Sigmoid colon (tissue), 4 donors: Measurements from ENCODE around the gene TSC22D4.

Experiments used
- EP300 ChIP-seq, 4 donors: sonication (generic); formaldehyde crosslinking; IDR thresholded peaks; one replicate each; pipeline ENCODE4 v1.6.1; 2017; ENCODE audit warnings: antibody characterized with exemption in 4 of 4
- TF ChIP-seq, protein P1 (sequence below), 4 experiments: fragments of 450-650 bp in 3 of 4; fragments of 200-600 bp in 1 of 4; IDR thresholded peaks; one replicate each; pipeline ENCODE4 v1.5.1; 2016 to 2019; ENCODE audit warnings: antibody characterized with exemption in 4 of 4, mild to moderate bottlenecking in 3 of 4, moderate library complexity in 2 of 4

DNA sequence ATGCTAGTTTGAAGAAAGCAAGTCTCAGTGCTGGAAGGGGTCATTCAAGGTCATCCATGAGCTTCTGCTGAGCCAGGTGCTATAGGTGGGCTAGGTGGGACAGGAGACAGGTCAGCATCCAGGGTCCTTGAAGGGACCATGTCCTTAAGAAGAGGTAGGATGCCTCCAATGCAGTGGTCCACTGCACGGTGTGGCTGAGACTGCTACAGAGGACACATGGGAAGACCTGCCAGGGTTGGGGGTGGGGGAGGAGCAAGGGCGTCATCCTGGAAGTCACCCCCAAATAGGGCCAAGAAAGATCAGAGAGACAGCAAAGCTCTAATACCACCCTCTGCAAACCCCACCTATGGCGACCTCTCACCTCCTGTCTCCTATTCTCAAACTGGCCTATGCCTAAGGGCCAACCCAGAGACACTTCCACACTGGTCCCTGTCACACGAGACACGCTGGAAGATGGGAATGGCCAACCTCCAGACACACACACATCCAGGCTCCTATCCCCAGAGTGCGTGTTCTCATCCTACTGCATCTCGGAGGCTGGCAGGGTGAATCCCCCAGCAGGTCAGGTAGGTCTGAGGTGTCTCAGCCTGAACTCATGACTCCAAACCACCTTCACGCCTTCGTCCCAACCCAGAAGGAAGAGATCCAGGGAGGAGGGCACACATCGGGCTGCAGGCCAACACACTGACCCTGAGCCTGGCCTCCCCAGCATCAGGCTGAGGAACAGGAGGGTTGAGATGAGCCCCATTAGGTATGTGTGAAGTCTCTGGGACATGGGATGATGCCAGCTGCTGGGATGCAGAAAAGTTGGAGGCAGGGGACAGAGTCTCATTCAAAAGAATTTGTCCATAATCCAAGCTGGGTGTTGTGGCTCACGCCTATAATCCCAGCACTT is 37.1 kb downstream of the TSC22D4 start:
- TF ChIP-seq, protein P1, sequence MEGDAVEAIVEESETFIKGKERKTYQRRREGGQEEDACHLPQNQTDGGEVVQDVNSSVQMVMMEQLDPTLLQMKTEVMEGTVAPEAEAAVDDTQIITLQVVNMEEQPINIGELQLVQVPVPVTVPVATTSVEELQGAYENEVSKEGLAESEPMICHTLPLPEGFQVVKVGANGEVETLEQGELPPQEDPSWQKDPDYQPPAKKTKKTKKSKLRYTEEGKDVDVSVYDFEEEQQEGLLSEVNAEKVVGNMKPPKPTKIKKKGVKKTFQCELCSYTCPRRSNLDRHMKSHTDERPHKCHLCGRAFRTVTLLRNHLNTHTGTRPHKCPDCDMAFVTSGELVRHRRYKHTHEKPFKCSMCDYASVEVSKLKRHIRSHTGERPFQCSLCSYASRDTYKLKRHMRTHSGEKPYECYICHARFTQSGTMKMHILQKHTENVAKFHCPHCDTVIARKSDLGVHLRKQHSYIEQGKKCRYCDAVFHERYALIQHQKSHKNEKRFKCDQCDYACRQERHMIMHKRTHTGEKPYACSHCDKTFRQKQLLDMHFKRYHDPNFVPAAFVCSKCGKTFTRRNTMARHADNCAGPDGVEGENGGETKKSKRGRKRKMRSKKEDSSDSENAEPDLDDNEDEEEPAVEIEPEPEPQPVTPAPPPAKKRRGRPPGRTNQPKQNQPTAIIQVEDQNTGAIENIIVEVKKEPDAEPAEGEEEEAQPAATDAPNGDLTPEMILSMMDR (IDR thresholded peaks at IDR 0.05), result no peak
- no peak for TF ChIP-seq EP300 (IDR thresholded peaks at IDR 0.05)
